IMR-90 (cell line): Measurements from ENCODE around the gene KLK5. TPM values are rescaled to one million over a fixed set of nuclear protein-coding genes. Genes with fewer than 3 reads are reported as not detected.

Source experiments
- ATAC-seq: fragments of 200-7000 bp; cut with Tn5 transposase; 2 replicates; pipeline ENCODE4 v1.9.1; 2020; ENCODE audit warnings: low read depth, mild to moderate bottlenecking, moderate library complexity
- BruUV-seq: library from RNA; stranded (reverse); fragments of 400-500 nt; replicated peaks from 2 replicates; lab custom pipeline; 2021; lab: Mats Ljungman, UMichigan
- CTCF ChIA-PET: fragments of 300-600 bp; formaldehyde crosslinking; extraction: SDS; loops from one replicate; lab custom pipeline; 2021; ENCODE audit warnings: antibody characterized with exemption; lab: Yijun Ruan, JAX
- POLR2A ChIA-PET: fragments of 300-600 bp; sonication (Branson Sonifier 250); formaldehyde crosslinking; loops from one replicate; lab custom pipeline; 2022; ENCODE audit warnings: antibody characterized with exemption; ENCODE audit not compliant: unreplicated experiment; lab: Charles Lee
- DNase-seq: peaks from one replicate; pipeline ENCODE4 v3.0.0; 2013
- H2AFZ ChIP-seq: replicated peaks from 2 replicates; pipeline ENCODE3; 2013; ENCODE audit warnings: low read length, mild to moderate bottlenecking; ENCODE audit not compliant: poor library complexity
- H2AK5ac ChIP-seq: 2 replicates; pipeline ENCODE4 v1.6.1; 2013; ENCODE audit warnings: low read depth, low read length, inconsistent platforms
- H2AK9ac ChIP-seq: replicated peaks from 2 replicates; pipeline ENCODE3; 2013; ENCODE audit warnings: mild to moderate bottlenecking, low read depth, low read length, moderate library complexity; ENCODE audit not compliant: poor library complexity
- H2BK120ac ChIP-seq: 2 replicates; pipeline ENCODE4 v1.6.1; 2013; ENCODE audit warnings: low read depth, low read length, inconsistent platforms
- H2BK15ac ChIP-seq: 3 replicates; pipeline ENCODE4 v1.6.1; 2013; ENCODE audit warnings: low read depth, low read length, inconsistent platforms
- H2BK20ac ChIP-seq: 2 replicates; pipeline ENCODE4 v1.6.1; 2013; ENCODE audit warnings: low read depth, mild to moderate bottlenecking, inconsistent platforms, low read length, moderate library complexity
- H2BK5ac ChIP-seq: 2 replicates; pipeline ENCODE4 v1.6.1; 2013; ENCODE audit warnings: mild to moderate bottlenecking, low read depth, low read length, inconsistent platforms; ENCODE audit not compliant: poor library complexity, severe bottlenecking
- H3K14ac ChIP-seq: replicated peaks from 2 replicates; pipeline ENCODE4 v1.6.1; 2013; ENCODE audit warnings: low read depth, low read length, inconsistent platforms
- H3K18ac ChIP-seq: 2 replicates; pipeline ENCODE4 v1.6.1; 2013; ENCODE audit warnings: low read depth, low read length, control low read depth
- H3K23ac ChIP-seq: 2 replicates; pipeline ENCODE4 v1.6.1; 2013; ENCODE audit warnings: low read depth, low read length, inconsistent platforms
- H3K27ac ChIP-seq: 2 replicates; pipeline ENCODE4 v1.5.1; 2013; ENCODE audit warnings: mild to moderate bottlenecking, control low read depth, low read length; ENCODE audit not compliant: insufficient read depth
- H3K27me3 ChIP-seq: 2 replicates; pipeline ENCODE4 v1.6.1; 2013; ENCODE audit warnings: low read length; ENCODE audit not compliant: control insufficient read depth, insufficient read depth
- H3K36me3 ChIP-seq: 2 replicates; pipeline ENCODE4 v1.6.1; 2013; ENCODE audit warnings: low read length, mixed read lengths; ENCODE audit not compliant: control insufficient read depth, insufficient read depth
- H3K4ac ChIP-seq: 2 replicates; pipeline ENCODE4 v1.6.1; 2013; ENCODE audit warnings: low read depth, low read length, inconsistent platforms
- H3K4me1 ChIP-seq: 2 replicates; pipeline ENCODE4 v1.6.1; 2013; ENCODE audit warnings: low read length, mixed read lengths; ENCODE audit not compliant: control insufficient read depth, insufficient read depth
- H3K4me2 ChIP-seq: 2 replicates; pipeline ENCODE4 v1.6.1; 2013; ENCODE audit warnings: low read depth, mild to moderate bottlenecking, control low read depth, low read length, moderate library complexity
- H3K4me3 ChIP-seq: 2 replicates; pipeline ENCODE4 v1.5.1; 2013; ENCODE audit warnings: low read depth, mild to moderate bottlenecking, control low read depth, low read length, moderate library complexity; ENCODE audit not compliant: insufficient read depth
- H3K56ac ChIP-seq: 2 replicates; pipeline ENCODE4 v1.6.1; 2013; ENCODE audit warnings: low read length, inconsistent platforms; ENCODE audit not compliant: insufficient read depth; ENCODE audit errors: extremely low read depth
- H3K79me1 ChIP-seq, 2 experiments: 2 replicates each; pipeline ENCODE4 v1.6.1; 2013; ENCODE audit warnings: low read length in 2 of 2, inconsistent platforms in 1 of 2, low read depth in 1 of 2
- H3K9ac ChIP-seq: 2 replicates; pipeline ENCODE4 v1.6.1; 2013; ENCODE audit warnings: low read depth, low read length, control low read depth
- H3K9me1 ChIP-seq: 2 replicates; pipeline ENCODE4 v1.6.1; 2013; ENCODE audit warnings: low read length, inconsistent platforms; ENCODE audit not compliant: insufficient read depth
- H3K9me3 ChIP-seq: 2 replicates; pipeline ENCODE4 v1.6.1; 2013; ENCODE audit warnings: low read length; ENCODE audit not compliant: control insufficient read depth, insufficient read depth
- H4K20me1 ChIP-seq: 2 replicates; pipeline ENCODE4 v1.6.1; 2013; ENCODE audit warnings: low read length, inconsistent platforms; ENCODE audit not compliant: insufficient read depth
- H4K5ac ChIP-seq: 2 replicates; pipeline ENCODE4 v1.6.1; 2013; ENCODE audit warnings: mild to moderate bottlenecking, low read depth, low read length, control low read depth
- H4K8ac ChIP-seq, 2 experiments: 2 replicates each; pipeline ENCODE4 v1.6.1; 2013; ENCODE audit warnings: low read depth in 2 of 2, low read length in 2 of 2, control low read depth in 1 of 2, inconsistent platforms in 1 of 2
- H4K91ac ChIP-seq: 2 replicates; pipeline ENCODE4 v1.6.1; 2013; ENCODE audit warnings: low read depth, low read length, inconsistent platforms; ENCODE audit not compliant: insufficient read depth
- CTCF ChIP-seq: conservative IDR thresholded peaks from 2 replicates; pipeline ENCODE4 v1.5.1; 2012; ENCODE audit warnings: mild to moderate bottlenecking, low read depth, low read length, improper control_type of control experiment
- ELK1 ChIP-seq: fragments of 150-350 bp; IDR thresholded peaks from 2 replicates; pipeline ENCODE4 v1.6.1; 2016; ENCODE audit warnings: low read depth, mild to moderate bottlenecking, low read length, moderate library complexity, borderline replicate concordance
- MAFK ChIP-seq: IDR thresholded peaks from 2 replicates; pipeline ENCODE4 v1.6.1; 2012; ENCODE audit warnings: low read depth, low read length, improper control_type of control experiment
- MAZ ChIP-seq: IDR thresholded peaks from 2 replicates; pipeline ENCODE4 v1.6.1; 2012; ENCODE audit warnings: low read depth, mild to moderate bottlenecking, low read length, improper control_type of control experiment, moderate library complexity, borderline replicate concordance
- NFE2L2 ChIP-seq: fragments of 150-350 bp; IDR thresholded peaks from 2 replicates; pipeline ENCODE4 v1.6.1; 2016; ENCODE audit warnings: low read depth, mild to moderate bottlenecking, low read length
- WGBS, 2 experiments: methylation state at CpG; one replicate each; pipeline versions ENCODE4 v1.1.5 to v1.1.7; 2013; ENCODE audit warnings: missing lambda C conversion rate in 2 of 2; ENCODE audit not compliant: insufficient read length in 1 of 2; ENCODE audit errors: extremely low coverage in 2 of 2; 5-methylcytosine and 5-hydroxymethylcytosine counted together
- dilution Hi-C: fragments of 300-500 bp; cut with HindIII; formaldehyde crosslinking; loops from one replicate; pipeline ENCODE4 v1.14.3; 2018; ENCODE audit warnings: low sequenced_read_pairs; ENCODE audit not compliant: unreplicated experiment
- in situ Hi-C: fragments of 300-500 bp; cut with MboI; formaldehyde crosslinking; loops from 3 replicates; pipeline ENCODE4 v1.14.3; 2019; ENCODE audit warnings: low sequenced_read_pairs, inconsistent platforms, mixed read lengths
- intact Hi-C: fragments of 100-400 bp; cut with micrococcal nuclease; formaldehyde crosslinking; loops from 2 replicates; pipeline ENCODE4 v1.10.0; 2022
- polyA plus RNA-seq, 3 experiments: library from polyadenylated mRNA; depleted of rRNA; stranded (reverse); fragments of >200 nt; gene quantifications; 2 replicates each; pipeline ENCODE4 v1.2.3, GENCODE V29; 2012; ENCODE audit warnings: low replicate concordance in 1 of 3
- total RNA-seq: library from RNA; depleted of rRNA; stranded (reverse); fragments of >200 nt; gene quantifications from 2 replicates; pipeline ENCODE4 v1.2.3, GENCODE V29; 2012

The KLK5 gene
- total and polyA plus RNA-seq, 2 of the 4 experiments (the other 2 are of a cell fraction) = not detected

GRCh38 chr19:50933640-50934039 is 19.2 kb downstream of the KLK5 start:
- no peak overlapping the region for H2AK9ac ChIP-seq
- H3K9ac ChIP-seq = no peak overlapping the region
- no peak overlapping the region for H3K4ac ChIP-seq
- H4K8ac ChIP-seq = no peak overlapping the region
- ChIA-PET POLR2A (no interaction called here), CTCF (interaction anchor here (0.9 kb wide), 1 partner anchor 576 kb away, joined by 5 read pairs; no protein-coding TSS in a partner anchor)
- H2AFZ ChIP-seq = no peak overlapping the region
- H3K14ac ChIP-seq = no peak overlapping the region
- no peak overlapping the region for H4K5ac ChIP-seq
- in situ Hi-C loops (no loop called here), intact Hi-C loops (loop anchor here (5.0 kb wide), 1 partner anchor 164 kb away; no protein-coding TSS in a partner anchor), dilution Hi-C loops (no loop called here)
- ATAC-seq (no peak), DNase-seq (peak; percentile 24)
- no peaks in the 10 kb centered on the region for H3K4me1 ChIP-seq
- BruUV-seq = no TSS peak
- H2BK120ac ChIP-seq = no peak overlapping the region
- no peaks in the 10 kb centered on the region for H3K9me1 ChIP-seq
- H3K4me3 ChIP-seq = no peak overlapping the region
- no peak overlapping the region for H3K23ac ChIP-seq
- H3K18ac ChIP-seq = no peak overlapping the region
- no peak overlapping the region for H4K91ac ChIP-seq
- no peak overlapping the region for H3K27ac ChIP-seq
- H3K79me1 ChIP-seq = no peaks in the 10 kb centered on the region
- TF ChIP-seq MAZ = no peak
- peak; percentile 51; the same call in 1 of the 2 replicates for TF ChIP-seq MAFK
- TF ChIP-seq CTCF = no peak
- no peak for TF ChIP-seq ELK1
- peak; percentile 97 for TF ChIP-seq NFE2L2
- H2AK5ac ChIP-seq = no peak overlapping the region
- H3K9me3 ChIP-seq = no peaks in the 10 kb centered on the region
- H3K56ac ChIP-seq = no peak overlapping the region
- H3K27me3 ChIP-seq = no peaks in the 10 kb centered on the region
- no peaks in the 10 kb centered on the region for H3K36me3 ChIP-seq
- no peak overlapping the region for H2BK5ac ChIP-seq
- no peaks in the 10 kb centered on the region for H4K20me1 ChIP-seq
- no peak overlapping the region for H2BK15ac ChIP-seq
- no peak overlapping the region for H2BK20ac ChIP-seq
- 90% methylated on average over 2 of the region's 8 CpGs; no CpG with 5 or more reads in 1 of the 2 experiments for WGBS, 2 experiments
- H3K4me2 ChIP-seq = no peak overlapping the region
